Inflammatory macrophage treated with lipopolysaccharide for 1 hour (primary cell): Measurements from ENCODE around the gene ENO2.

ENCODE experiments used
- DNase-seq, 2 donors: peaks; one replicate each; pipeline ENCODE4 v3.0.0-alpha.2; 2020 to 2022

ENO2 gene

DNA sequence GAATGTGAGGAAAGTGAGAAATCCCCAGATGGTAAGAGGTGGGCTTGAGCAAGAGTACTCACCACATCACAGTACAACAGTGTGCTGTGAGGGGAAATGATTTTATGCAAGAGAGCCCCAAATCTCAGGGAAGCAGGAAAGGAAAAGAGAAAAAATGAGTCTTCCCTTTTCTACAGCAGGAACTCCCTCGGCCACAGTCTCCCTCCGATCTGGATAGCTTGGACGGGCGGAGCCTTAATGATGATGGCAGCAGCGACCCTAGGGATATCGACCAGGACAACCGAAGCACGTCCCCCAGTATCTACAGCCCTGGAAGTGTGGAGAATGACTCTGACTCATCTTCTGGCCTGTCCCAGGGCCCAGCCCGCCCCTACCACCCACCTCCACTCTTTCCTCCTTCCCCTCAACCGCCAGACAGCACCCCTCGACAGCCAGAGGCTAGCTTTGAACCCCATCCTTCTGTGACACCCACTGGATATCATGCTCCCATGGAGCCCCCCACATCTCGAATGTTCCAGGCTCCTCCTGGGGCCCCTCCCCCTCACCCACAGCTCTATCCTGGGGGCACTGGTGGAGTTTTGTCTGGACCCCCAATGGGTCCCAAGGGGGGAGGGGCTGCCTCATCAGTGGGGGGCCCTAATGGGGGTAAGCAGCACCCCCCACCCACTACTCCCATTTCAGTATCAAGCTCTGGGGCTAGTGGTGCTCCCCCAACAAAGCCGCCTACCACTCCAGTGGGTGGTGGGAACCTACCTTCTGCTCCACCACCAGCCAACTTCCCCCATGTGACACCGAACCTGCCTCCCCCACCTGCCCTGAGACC, 21.2 kb downstream of the ENO2 start:
- peak; percentile 61 to 84 for DNase-seq

DNA sequence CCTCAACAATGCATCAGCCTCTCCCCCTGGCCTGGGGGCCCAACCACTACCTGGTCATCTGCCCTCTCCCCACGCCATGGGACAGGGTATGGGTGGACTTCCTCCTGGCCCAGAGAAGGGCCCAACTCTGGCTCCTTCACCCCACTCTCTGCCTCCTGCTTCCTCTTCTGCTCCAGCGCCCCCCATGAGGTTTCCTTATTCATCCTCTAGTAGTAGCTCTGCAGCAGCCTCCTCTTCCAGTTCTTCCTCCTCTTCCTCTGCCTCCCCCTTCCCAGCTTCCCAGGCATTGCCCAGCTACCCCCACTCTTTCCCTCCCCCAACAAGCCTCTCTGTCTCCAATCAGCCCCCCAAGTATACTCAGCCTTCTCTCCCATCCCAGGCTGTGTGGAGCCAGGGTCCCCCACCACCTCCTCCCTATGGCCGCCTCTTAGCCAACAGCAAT, 21.8 kb downstream of the ENO2 start:
- peak in 1 of 2 donors; percentile 37 for DNase-seq

DNA sequence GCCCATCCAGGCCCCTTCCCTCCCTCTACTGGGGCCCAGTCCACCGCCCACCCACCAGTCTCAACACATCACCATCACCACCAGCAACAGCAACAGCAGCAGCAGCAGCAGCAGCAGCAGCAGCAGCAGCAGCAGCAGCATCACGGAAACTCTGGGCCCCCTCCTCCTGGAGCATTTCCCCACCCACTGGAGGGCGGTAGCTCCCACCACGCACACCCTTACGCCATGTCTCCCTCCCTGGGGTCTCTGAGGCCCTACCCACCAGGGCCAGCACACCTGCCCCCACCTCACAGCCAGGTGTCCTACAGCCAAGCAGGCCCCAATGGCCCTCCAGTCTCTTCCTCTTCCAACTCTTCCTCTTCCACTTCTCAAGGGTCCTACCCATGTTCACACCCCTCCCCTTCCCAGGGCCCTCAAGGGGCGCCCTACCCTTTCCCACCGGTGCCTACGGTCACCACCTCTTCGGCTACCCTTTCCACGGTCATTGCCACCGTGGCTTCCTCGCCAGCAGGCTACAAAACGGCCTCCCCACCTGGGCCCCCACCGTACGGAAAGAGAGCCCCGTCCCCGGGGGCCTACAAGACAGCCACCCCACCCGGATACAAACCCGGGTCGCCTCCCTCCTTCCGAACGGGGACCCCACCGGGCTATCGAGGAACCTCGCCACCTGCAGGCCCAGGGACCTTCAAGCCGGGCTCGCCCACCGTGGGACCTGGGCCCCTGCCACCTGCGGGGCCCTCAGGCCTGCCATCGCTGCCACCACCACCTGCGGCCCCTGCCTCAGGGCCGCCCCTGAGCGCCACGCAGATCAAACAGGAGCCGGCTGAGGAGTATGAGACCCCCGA, 22.5 kb downstream of the ENO2 start:
- DNase-seq: no peak

DNA sequence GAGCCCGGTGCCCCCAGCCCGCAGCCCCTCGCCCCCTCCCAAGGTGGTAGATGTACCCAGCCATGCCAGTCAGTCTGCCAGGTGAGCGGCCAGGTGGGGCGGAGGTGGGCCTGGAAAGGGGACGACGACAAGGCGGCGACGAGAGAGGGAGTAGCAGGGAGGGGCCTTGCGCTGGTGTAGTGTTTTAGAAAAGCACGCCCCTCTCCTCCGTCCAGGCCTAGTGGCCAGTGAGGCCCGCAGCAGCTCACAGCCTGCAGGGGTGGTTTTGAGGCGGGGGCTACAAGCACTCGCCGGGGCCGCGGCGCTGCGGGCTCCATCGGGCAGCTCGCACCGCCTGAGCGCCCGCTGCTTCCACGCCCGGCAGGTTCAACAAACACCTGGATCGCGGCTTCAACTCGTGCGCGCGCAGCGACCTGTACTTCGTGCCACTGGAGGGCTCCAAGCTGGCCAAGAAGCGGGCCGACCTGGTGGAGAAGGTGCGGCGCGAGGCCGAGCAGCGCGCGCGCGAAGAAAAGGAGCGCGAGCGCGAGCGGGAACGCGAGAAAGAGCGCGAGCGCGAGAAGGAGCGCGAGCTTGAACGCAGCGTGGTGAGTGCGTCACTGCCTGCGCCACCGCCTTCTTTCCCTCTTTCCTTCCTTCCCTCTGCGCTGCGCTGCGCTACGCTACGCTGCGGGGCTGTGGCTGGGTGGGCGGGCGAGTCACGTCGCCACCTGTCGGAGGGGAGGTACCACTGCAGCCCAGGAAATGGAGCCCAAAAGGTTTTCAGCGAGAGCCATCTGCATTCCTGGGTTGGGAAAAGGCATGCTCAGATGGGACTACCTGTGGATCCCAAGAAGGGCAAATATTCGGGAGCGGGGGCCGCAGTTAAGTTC, 23.3 kb downstream of the ENO2 start:
- peak; percentile 82 to 93 for DNase-seq

DNA sequence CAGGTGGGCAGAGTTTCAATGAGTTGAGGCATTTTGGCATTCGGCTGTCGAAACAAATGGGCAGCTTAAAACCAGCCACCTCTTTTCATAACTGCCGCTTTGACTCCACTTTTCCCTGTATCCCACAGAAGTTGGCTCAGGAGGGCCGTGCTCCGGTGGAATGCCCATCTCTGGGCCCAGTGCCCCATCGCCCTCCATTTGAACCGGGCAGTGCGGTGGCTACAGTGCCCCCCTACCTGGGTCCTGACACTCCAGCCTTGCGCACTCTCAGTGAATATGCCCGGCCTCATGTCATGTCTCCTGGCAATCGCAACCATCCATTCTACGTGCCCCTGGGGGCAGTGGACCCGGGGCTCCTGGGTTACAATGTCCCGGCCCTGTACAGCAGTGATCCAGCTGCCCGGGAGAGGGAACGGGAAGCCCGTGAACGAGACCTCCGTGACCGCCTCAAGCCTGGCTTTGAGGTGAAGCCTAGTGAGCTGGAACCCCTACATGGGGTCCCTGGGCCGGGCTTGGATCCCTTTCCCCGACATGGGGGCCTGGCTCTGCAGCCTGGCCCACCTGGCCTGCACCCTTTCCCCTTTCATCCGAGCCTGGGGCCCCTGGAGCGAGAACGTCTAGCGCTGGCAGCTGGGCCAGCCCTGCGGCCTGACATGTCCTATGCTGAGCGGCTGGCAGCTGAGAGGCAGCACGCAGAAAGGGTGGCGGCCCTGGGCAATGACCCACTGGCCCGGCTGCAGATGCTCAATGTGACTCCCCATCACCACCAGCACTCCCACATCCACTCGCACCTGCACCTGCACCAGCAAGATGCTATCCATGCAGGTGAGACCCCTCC, 24.2 kb downstream of the ENO2 start:
- DNase-seq: no peak

DNA sequence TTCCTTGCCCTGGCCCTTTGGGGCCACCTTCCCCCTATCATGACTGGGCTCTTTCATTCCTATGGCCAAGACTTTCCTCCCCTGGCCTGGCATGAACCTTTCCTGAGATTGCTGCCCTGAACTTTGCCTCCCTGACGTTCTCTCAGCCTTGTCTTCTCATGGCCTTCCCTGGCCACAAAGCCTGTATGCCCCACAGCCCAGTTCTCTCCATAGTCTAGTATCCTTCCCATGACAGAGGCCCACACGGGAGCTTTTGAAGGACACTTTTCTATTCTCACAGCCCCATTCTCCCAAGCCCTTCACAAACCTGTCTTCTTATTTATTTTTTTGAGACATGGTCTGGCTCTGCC, 24.8 kb downstream of the ENO2 start:
- DNase-seq: no peak

DNA sequence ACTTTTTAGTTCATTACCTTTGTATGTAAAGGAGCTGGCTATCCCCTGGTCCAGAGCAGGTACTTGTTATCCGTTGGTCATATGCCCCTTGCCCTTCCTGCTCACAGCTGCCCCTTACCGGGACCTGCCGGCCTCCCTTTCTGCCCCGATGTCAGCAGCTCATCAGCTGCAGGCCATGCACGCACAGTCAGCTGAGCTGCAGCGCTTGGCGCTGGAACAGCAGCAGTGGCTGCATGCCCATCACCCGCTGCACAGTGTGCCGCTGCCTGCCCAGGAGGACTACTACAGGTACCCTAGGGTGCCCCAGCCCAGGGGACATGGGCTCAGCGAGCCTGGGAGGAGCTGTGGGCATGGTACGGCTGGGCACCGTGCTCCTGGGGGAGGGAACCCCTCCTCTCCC, 26.9 kb downstream of the ENO2 start:
- DNase-seq: no peak

DNA sequence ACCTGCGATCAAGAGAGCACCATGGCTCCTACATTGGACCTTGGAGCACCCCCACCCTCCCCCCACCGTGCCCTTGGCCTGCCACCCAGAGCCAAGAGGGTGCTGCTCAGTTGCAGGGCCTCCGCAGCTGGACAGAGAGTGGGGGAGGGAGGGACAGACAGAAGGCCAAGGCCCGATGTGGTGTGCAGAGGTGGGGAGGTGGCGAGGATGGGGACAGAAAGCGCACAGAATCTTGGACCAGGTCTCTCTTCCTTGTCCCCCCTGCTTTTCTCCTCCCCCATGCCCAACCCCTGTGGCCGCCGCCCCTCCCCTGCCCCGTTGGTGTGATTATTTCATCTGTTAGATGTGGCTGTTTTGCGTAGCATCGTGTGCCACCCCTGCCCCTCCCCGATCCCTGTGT, 27.4 kb downstream of the ENO2 start:
- no peak for DNase-seq

DNA sequence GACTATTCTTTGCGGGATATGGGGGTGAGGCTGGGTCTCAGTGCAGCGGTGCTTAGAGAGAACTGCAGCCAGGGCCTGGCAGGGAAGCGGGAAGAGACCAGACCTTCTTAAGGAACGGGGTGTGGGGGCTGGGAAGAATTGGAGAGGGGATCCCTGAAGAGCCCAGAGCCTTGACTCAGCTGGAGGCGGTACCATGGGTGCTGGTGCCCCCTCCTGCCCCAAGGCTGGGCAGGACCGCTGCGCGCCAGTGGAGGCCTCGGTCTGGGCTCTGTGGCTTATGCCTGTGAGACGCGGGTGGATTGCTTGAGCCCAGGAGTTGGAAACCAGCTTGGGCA, 27.9 kb downstream of the ENO2 start:
- DNase-seq: no peak

DNA sequence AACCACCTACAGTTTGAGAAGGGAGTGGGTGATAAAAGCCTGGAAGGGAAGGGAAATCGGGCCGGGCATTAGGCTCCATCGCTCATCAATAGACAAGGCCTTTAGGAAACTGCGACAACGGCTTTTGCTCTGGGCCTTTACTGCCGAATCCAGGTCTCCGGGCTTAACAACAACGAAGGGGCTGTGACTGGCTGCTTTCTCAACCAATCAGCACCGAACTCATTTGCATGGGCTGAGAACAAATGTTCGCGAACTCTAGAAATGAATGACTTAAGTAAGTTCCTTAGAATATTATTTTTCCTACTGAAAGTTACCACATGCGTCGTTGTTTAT, 29.0 kb downstream of the ENO2 start:
- DNase-seq: peak; percentile 81 to 86

DNA sequence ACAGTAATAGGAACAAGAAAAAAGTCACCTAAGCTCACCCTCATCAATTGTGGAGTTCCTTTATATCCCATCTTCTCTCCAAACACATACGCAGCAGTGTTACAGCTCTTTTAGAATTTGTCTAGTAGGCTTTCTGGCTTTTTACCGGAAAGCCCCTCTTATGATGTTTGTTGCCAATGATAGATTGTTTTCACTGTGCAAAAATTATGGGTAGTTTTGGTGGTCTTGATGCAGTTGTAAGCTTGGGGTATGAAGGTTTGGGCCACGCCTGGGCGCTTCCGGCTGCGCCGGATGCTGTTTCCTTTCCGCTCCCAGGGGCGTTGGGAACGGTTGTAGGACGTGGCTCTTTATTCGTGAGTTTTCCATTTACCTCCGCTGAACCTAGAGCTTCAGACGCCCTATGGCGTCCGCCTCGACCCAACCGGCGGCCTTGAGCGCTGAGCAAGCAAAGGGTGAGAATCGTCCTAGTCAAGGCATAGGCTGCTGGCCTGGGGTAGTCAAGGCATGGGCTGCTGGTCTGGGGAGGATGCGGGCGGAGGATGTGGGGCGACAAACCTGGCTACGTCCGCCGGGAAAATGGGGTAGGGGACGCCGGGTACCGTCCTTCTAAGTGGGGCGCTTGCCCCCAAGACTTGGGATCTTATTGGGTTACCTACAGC, 29.5 kb downstream of the ENO2 start, which contains the start of the genes C12orf57 and RNU7-1:
Gene C12orf57, plus strand, starts transcription at position 301 of the 659 bp plus-strand sequence. Its CDS starts 100 bp downstream, at position 401.
Gene RNU7-1, plus strand, starts transcription at position 95 of the 659 bp plus-strand sequence.
- DNase-seq: peak; percentile 85 to 91

DNA sequence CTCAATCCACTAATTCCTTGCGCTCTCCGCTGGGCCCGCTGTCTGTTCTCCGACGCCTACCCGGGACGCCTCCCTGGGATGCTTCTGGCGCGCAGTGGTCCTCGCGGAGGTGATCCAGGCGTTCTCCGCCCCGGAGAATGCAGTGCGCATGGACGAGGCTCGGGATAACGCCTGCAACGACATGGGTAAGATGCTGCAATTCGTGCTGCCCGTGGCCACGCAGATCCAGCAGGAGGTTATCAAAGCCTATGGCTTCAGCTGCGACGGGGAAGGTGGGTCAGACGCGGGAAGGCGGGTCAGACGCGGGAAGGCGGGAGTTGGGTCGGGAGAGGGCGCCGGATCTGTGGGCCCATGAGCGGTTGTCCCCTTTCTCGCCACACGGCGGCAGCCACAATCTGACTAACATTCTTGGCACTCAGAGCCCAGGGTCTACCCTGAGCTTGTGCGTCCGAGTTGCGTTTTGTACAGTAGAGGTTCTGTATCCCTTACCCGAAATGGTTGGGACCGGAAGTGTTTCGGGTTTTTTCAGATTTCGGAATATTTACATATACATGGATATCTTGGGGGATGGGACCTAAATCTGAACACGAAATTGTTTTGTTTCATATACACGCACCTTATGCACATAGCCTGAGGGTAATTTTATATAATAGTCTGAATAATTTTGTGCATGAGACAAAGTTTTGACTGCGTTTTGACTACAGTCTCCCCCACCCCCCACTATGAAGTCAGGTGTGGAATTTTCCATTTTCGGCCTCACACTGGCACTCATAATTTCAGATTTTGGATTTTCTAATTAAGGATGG, 30.2 kb downstream of the ENO2 start:
- DNase-seq: peak; percentile 75 to 92

DNA sequence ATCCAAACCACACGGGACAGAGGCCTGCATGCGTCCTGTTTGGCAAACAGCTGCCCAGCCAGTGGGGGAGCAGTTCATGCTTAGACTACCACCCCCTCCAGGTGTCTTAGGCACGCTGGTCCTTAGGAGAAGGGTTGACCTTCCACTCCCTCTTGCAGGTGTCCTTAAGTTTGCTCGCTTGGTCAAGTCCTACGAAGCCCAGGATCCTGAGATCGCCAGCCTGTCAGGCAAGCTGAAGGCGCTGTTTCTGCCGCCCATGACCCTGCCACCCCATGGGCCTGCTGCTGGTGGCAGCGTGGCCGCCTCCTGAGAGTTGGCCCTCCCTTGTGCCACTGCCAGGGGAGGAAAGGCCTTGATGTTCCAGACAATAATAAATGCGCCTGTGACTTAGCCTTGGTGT, 31.2 kb downstream of the ENO2 start:
- no peak for DNase-seq

DNA sequence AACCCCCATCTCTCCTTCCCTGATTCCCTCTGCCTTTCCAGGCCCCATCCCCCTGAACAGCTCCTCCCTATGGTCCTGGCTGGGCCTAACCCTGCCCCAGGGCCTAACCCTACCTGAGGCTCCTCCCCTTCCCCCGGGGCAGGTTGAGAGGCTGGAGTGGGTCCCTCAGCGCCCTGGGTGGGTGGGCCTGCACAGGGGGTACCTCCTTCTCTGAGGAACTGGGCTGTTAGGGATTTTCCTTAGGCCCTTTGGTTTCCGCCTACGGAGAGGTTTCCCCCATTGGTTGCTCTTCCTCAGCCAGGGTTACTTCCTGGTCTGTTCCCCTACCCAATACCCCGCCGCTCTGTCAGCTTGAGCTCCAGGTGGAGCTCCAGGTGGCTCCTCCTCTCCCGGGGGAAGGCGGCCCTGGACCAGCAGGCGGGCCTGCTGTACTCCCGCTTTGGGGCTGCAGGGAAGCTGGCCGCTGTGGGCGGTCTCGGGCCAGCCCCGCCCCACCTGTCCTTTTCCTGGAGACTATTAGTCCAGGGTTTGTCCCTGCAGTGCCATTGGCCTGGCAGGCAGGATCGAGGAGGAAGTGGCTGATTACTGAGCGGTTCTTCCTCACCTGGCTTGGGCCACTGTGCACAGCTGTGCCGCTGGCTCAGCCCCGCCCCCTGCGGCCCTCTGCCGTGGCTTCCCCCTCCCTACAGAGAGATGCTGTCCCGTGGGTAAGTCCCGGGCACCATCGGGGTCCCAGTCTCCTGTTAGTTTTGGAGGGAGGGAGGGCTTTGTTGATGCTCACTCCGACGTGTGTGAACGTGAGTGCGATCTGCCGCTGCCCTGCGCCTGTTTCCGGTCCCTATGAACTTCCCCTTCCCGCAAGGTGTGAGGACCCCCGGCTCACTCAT, 31.9 kb downstream of the ENO2 start:
- DNase-seq: peak; percentile 64 to 81

DNA sequence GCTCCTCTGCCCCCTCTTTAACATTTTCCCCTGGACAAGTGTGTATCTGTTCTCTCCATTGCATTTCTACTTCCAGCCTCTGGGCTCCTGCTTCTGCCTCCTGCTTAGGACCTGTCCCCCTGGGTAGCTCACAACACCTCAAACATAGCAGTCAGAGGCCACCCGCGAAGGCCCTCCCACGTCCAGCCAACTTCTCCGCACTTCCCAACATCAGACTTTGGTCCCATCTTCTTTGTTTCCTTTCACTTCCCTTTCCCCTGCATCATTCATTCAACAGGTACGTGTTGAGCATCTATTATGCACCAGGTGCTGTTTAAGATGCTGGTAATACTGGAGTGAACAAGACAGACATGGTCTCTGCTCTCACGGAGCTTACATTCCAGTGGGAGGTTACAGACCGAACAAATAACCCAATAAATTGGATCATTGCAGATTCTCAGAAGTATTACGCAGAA, 32.6 kb downstream of the ENO2 start:
- no peak for DNase-seq

DNA sequence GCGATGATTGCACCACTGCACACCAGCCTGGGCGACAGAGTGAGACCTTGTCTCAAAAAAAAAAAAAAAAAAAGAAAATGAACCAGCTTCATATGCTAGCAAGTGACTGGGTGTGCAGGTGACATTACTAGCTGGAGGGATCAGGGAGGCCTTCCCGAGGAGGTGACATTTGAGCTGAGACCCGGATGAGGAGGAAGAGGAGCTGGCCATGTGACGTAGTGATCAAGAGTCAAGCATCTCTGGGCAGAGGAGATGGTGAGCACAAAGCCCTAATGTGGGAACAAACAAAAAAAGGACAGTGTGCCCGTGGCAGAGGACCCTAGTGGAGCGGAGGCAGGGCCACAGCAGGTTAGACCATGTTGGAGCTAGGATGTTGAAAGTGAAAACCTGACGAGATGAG, 33.2 kb downstream of the ENO2 start:
- DNase-seq: no peak

DNA sequence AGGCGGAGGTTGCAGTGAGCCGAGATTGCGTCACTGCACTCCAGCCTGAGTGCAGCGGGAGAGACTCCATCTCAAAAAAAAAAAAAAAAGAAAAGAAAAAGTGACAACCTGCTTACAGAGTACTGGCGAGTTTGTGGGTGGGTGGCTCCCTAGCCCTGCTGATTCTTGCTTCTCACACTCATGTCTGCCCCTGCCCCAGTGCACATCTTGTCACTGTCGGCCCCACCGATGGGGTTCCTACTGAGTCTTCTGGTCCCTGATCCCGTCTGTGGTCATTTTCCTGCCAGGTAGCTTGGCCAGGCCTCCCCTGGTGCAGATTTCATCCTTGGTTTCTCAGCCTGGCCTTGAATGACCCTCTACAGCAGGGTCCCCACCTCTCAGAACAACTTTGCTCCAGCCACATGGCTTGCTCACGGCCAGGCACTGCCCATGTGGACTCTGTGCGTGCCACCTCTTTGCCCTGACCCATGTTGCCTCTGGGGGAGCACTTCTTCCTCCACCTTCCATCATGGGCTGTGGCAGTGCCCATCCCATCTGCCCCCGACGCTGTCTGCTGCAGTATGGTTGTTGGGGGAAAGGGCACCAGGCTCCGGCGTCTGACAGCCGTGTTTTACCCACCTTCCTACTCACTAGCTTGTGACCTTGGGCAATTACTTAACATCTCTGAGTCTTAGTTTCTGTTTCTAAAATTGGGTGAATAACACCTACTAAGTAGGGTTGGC, 34.7 kb downstream of the ENO2 start:
- peak; percentile 71 to 94 for DNase-seq

DNA sequence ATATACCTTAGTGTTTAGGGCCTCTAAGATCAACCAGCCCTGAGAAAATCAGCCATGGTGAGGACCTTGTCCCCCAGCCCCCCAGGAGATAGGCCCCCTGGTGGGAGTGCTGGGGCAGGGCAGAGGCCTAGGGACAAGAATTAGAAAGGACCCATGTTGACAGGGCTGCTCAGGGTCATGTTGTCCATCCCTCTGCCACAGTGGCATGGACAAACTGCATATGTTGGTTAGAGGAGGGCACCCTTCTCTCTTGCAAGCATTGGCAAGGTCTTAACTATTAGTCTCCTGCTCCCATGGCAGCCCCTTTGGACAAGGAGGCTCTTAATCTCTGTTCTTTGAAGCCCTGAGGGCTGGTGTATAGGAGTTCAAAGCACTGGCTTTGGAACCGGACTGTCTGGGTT, 36.0 kb downstream of the ENO2 start:
- DNase-seq: no peak
